Osteoblast (primary cell): ENCODE results near the gene COL4A2. TPM values are rescaled to one million over a fixed set of nuclear protein-coding genes. Genes with fewer than 3 reads are reported as not detected.

Experiments used
- DNase-seq: peaks from one replicate; pipeline ENCODE4 v3.0.0; 2011; ENCODE audit warnings: low spot score, mixed read lengths; ENCODE audit not compliant: insufficient read length; ENCODE audit errors: missing footprints
- H2AFZ ChIP-seq: 2 replicates; pipeline ENCODE4 v1.6.0; 2011; ENCODE audit warnings: mild to moderate bottlenecking, low read length
- H3K27ac ChIP-seq: 2 replicates; pipeline ENCODE4 v1.5.1; 2011; ENCODE audit warnings: mild to moderate bottlenecking, low read depth, low read length, moderate library complexity
- H3K27me3 ChIP-seq: 2 replicates; pipeline ENCODE4 v1.6.0; 2012; ENCODE audit warnings: mild to moderate bottlenecking, control low read depth, inconsistent platforms, low read length, moderate library complexity; ENCODE audit not compliant: insufficient read depth
- H3K36me3 ChIP-seq: 2 replicates; pipeline ENCODE4 v1.5.1; 2011; ENCODE audit warnings: mild to moderate bottlenecking, low read length, control low read depth, moderate library complexity; ENCODE audit not compliant: insufficient read depth
- H3K4me1 ChIP-seq: 2 replicates; pipeline ENCODE4 v1.5.1; 2011; ENCODE audit warnings: mild to moderate bottlenecking, low read length, control low read depth, moderate library complexity; ENCODE audit not compliant: insufficient read depth
- H3K4me2 ChIP-seq: 2 replicates; pipeline ENCODE4 v1.6.0; 2011; ENCODE audit warnings: mild to moderate bottlenecking, low read length; ENCODE audit not compliant: insufficient read depth
- H3K4me3 ChIP-seq: fragments of 200-600 bp; sonication (generic); 3 replicates; pipeline ENCODE4 v1.5.1; 2012; ENCODE audit warnings: mild to moderate bottlenecking, low read length, inconsistent platforms; ENCODE audit not compliant: insufficient read depth
- H3K79me2 ChIP-seq: 2 replicates; pipeline ENCODE4 v1.6.0; 2012; ENCODE audit warnings: mild to moderate bottlenecking, low read length, control low read depth, inconsistent platforms; ENCODE audit not compliant: insufficient read depth
- H3K9me3 ChIP-seq: 2 replicates; pipeline ENCODE4 v1.5.1; 2011; ENCODE audit warnings: low read depth, low read length, control low read depth
- H4K20me1 ChIP-seq: 2 replicates; pipeline ENCODE4 v1.6.0; 2012; ENCODE audit warnings: mild to moderate bottlenecking, low read length, control low read depth; ENCODE audit not compliant: insufficient read depth
- CTCF ChIP-seq: IDR thresholded peaks from 2 replicates; pipeline ENCODE4 v1.5.1; 2011; ENCODE audit warnings: mild to moderate bottlenecking, low read depth, low read length, moderate library complexity; ENCODE audit errors: extremely low read depth
- total RNA-seq: library from RNA; depleted of rRNA; stranded (reverse); fragments of >200 nt; gene quantifications from 2 replicates; pipeline ENCODE4 v1.2.3, GENCODE V29; 2012

Gene COL4A2
- total RNA-seq, 1 donor = 267 TPM

GRCh38 chr13:110408286-110408685, 101.2 kb downstream of the COL4A2 start:
- no peak for TF ChIP-seq CTCF
- Histone ChIP-seq H3K36me3 (peaks cover 22% of the 10 kb centered on the region), H3K9me3 (no peaks in the 10 kb centered on the region), H3K27ac (peak overlapping the region; percentile 99), H3K4me3 (no peak overlapping the region), H3K27me3 (no peaks in the 10 kb centered on the region), H3K79me2 (peaks cover 13% of the 10 kb centered on the region), H3K4me1 (peaks cover 67% of the 10 kb centered on the region), H4K20me1 (no peaks in the 10 kb centered on the region), H3K4me2 (no peak overlapping the region), H2AFZ (no peak overlapping the region)
- DNase-seq = no peak

GRCh38 chr13:110409581-110409992, 102.5 kb downstream of the COL4A2 start:
- Histone ChIP-seq H3K36me3 (peaks cover 23% of the 10 kb centered on the region), H3K4me3 (no peak overlapping the region), H4K20me1 (no peaks in the 10 kb centered on the region), H3K27ac (peak overlapping the region; percentile 89), H3K9me3 (no peaks in the 10 kb centered on the region), H2AFZ (no peak overlapping the region), H3K4me2 (peak overlapping the region; percentile 17), H3K79me2 (peaks cover 18% of the 10 kb centered on the region), H3K27me3 (no peaks in the 10 kb centered on the region), H3K4me1 (peaks cover 54% of the 10 kb centered on the region)
- no peak for TF ChIP-seq CTCF
- peak; percentile 44 for DNase-seq

GRCh38 chr13:110410000-110410399, 102.9 kb downstream of the COL4A2 start:
- Histone ChIP-seq H3K4me2 (no peak overlapping the region), H3K4me3 (no peak overlapping the region), H3K36me3 (peaks cover 27% of the 10 kb centered on the region), H3K27ac (peak overlapping the region; percentile 89), H4K20me1 (no peaks in the 10 kb centered on the region), H2AFZ (no peak overlapping the region), H3K27me3 (no peaks in the 10 kb centered on the region), H3K9me3 (no peaks in the 10 kb centered on the region), H3K4me1 (peaks cover 50% of the 10 kb centered on the region), H3K79me2 (peaks cover 18% of the 10 kb centered on the region)
- DNase-seq = no peak
- no peak for TF ChIP-seq CTCF

GRCh38 chr13:110410936-110411687, 104.0 kb downstream of the COL4A2 start:
- no peak for TF ChIP-seq CTCF
- H3K9me3 ChIP-seq = no peaks in the 10 kb centered on the region
- H3K36me3 ChIP-seq = peaks cover 32% of the 10 kb centered on the region
- no peak overlapping the region for H3K4me2 ChIP-seq
- H3K79me2 ChIP-seq = peaks cover 21% of the 10 kb centered on the region
- peak overlapping the region; percentile 89 for H3K27ac ChIP-seq
- no peak for DNase-seq
- no peak overlapping the region for H3K4me3 ChIP-seq
- H3K27me3 ChIP-seq = no peaks in the 10 kb centered on the region
- H3K4me1 ChIP-seq = peaks cover 44% of the 10 kb centered on the region
- H2AFZ ChIP-seq = no peak overlapping the region
- H4K20me1 ChIP-seq = no peaks in the 10 kb centered on the region
